ENCODE measurements around the gene SEMA3C.

SEMA3C gene

GRCh38 chr7:80842022-80842790 is 76.6 kb downstream of the SEMA3C start:
- Histone ChIP-seq H3K4me3 (ENCODE audit: low read depth, low read length) (no peak overlapping the region), H3K36me3 (replicated peaks) (no peaks in the 10 kb centered on the region), H3K27ac (no peak overlapping the region), H3K27me3 (replicated peaks) (no peaks in the 10 kb centered on the region)
- no peak for TF ChIP-seq CTCF (IDR thresholded peaks at IDR 0.05; ENCODE audit: low read depth, low read length, missing control alignments)
- no peak for DNase-seq
- in situ Hi-C loops (cut with HindIII; ENCODE audit: low pct_ligation_motif_present, low sequenced_read_pairs): no loop called here

GRCh38 chr7:80841423-80841955 is 77.4 kb downstream of the SEMA3C start:
- Histone ChIP-seq H3K36me3 (replicated peaks) (no peaks in the 10 kb centered on the region), H3K27me3 (replicated peaks) (no peaks in the 10 kb centered on the region), H3K4me3 (ENCODE audit: low read depth, low read length) (no peak overlapping the region), H3K27ac (no peak overlapping the region)
- DNase-seq: no peak
- in situ Hi-C loops (cut with HindIII; ENCODE audit: low pct_ligation_motif_present, low sequenced_read_pairs): no loop called here
- TF ChIP-seq CTCF (IDR thresholded peaks at IDR 0.05; ENCODE audit: low read depth, low read length, missing control alignments): no peak

- DNase-seq: no peak
- H3K27ac ChIP-seq: no peak overlapping the region
- H3K36me3 ChIP-seq (replicated peaks): no peaks in the 10 kb centered on the region
- in situ Hi-C loops (cut with HindIII; ENCODE audit: low pct_ligation_motif_present, low sequenced_read_pairs): no loop called here
- TF ChIP-seq CTCF (IDR thresholded peaks at IDR 0.05; ENCODE audit: low read depth, low read length, missing control alignments): no peak
- H3K4me3 ChIP-seq (ENCODE audit: low read depth, low read length): no peak overlapping the region
- H3K27me3 ChIP-seq (replicated peaks): no peaks in the 10 kb centered on the region
Observed at GRCh38 chr7:80840681-80841080, 78.2 kb downstream of the SEMA3C start.

GRCh38 chr7:80839855-80840254 is 79.0 kb downstream of the SEMA3C start:
- H3K36me3 ChIP-seq (replicated peaks): no peaks in the 10 kb centered on the region
- TF ChIP-seq CTCF (IDR thresholded peaks at IDR 0.05; ENCODE audit: low read depth, low read length, missing control alignments): no peak
- in situ Hi-C loops (cut with HindIII; ENCODE audit: low pct_ligation_motif_present, low sequenced_read_pairs): no loop called here

GRCh38 chr7:80838643-80839042 is 80.2 kb downstream of the SEMA3C start:
- TF ChIP-seq CTCF (IDR thresholded peaks at IDR 0.05; ENCODE audit: low read depth, low read length, missing control alignments): no peak
- in situ Hi-C loops (cut with HindIII; ENCODE audit: low pct_ligation_motif_present, low sequenced_read_pairs): no loop called here
- H3K36me3 ChIP-seq (replicated peaks): no peaks in the 10 kb centered on the region
- H3K4me3 ChIP-seq (ENCODE audit: low read depth, low read length): no peak overlapping the region
- H3K27ac ChIP-seq: no peak overlapping the region
- no peaks in the 10 kb centered on the region for H3K27me3 ChIP-seq (replicated peaks)
- no peak for DNase-seq

More at GRCh38 chr7:80839855-80840254, 79.0 kb downstream of the SEMA3C start:
- no peak overlapping the region for H3K4me3 ChIP-seq (ENCODE audit: low read depth, low read length)
- H3K27ac ChIP-seq: no peak overlapping the region
- no peak for DNase-seq
- H3K27me3 ChIP-seq (replicated peaks): no peaks in the 10 kb centered on the region
